Neural progenitor cell (in vitro differentiated cells): ENCODE measurements around the gene COQ10A. TPM values are rescaled to one million over a fixed set of nuclear protein-coding genes. Genes with fewer than 3 reads are reported as not detected.
A peak's percentile ranks its signal among the peaks of the same experiment; 100 is the strongest.

Source experiments
- DNase-seq: peaks from one replicate; pipeline ENCODE4 v3.0.0-alpha.2; 2016; ENCODE audit warnings: low spot score
- H2AFZ ChIP-seq: fragments of 200-600 bp; sonication (generic); replicated peaks from 2 replicates; pipeline ENCODE4 v1.6.1; 2016; ENCODE audit warnings: antibody characterized with exemption
- H3F3A ChIP-seq: fragments of 200-600 bp; sonication (generic); 2 replicates; pipeline ENCODE4 v1.6.1; 2016; ENCODE audit warnings: antibody characterized with exemption, low read depth
- H3K27ac ChIP-seq: fragments of 200-600 bp; sonication (generic); 2 replicates; pipeline ENCODE4 v1.5.1; 2016; ENCODE audit warnings: mild to moderate bottlenecking
- H3K27me3 ChIP-seq: fragments of 200-600 bp; sonication (generic); 2 replicates; pipeline ENCODE4 v1.6.1; 2016; ENCODE audit warnings: mild to moderate bottlenecking, moderate library complexity
- H3K36me3 ChIP-seq: fragments of 200-600 bp; sonication (generic); 2 replicates; pipeline ENCODE4 v1.5.1; 2016
- H3K4me1 ChIP-seq: fragments of 200-600 bp; sonication (generic); 2 replicates; pipeline ENCODE4 v1.6.1; 2016; ENCODE audit warnings: mixed run types
- H3K4me2 ChIP-seq: fragments of 200-600 bp; sonication (generic); 2 replicates; pipeline ENCODE4 v1.6.1; 2016
- H3K4me3 ChIP-seq: fragments of 200-600 bp; sonication (generic); 2 replicates; pipeline ENCODE4 v1.5.1; 2016
- H3K79me2 ChIP-seq: fragments of 200-600 bp; sonication (generic); 2 replicates; pipeline ENCODE4 v1.6.1; 2016; ENCODE audit warnings: low read depth
- H3K9ac ChIP-seq: fragments of 200-600 bp; sonication (generic); 2 replicates; pipeline ENCODE4 v1.6.1; 2016
- H3K9me3 ChIP-seq: fragments of 200-600 bp; sonication (generic); 2 replicates; pipeline ENCODE4 v1.5.1; 2016; ENCODE audit warnings: low read depth
- H4K20me1 ChIP-seq: fragments of 200-600 bp; sonication (generic); 2 replicates; pipeline ENCODE4 v1.6.1; 2016; ENCODE audit warnings: low read depth
- H3K27ac Mint-ChIP-seq: 3 replicates; pipeline ENCODE4 v1.8.0; 2021; ENCODE audit warnings: mixed read lengths
- H3K27me3 Mint-ChIP-seq: 2 replicates; pipeline ENCODE4 v1.8.0; 2022; ENCODE audit warnings: low read depth, mild to moderate bottlenecking, inconsistent platforms, moderate library complexity, mixed read lengths; ENCODE audit not compliant: insufficient read depth
- H3K36me3 Mint-ChIP-seq: 3 replicates; pipeline ENCODE4 v1.8.0; 2021; ENCODE audit warnings: mixed read lengths
- H3K4me1 Mint-ChIP-seq: 3 replicates; pipeline ENCODE4 v1.8.0; 2021; ENCODE audit warnings: mixed read lengths
- H3K4me3 Mint-ChIP-seq: 3 replicates; pipeline ENCODE4 v1.8.0; 2021; ENCODE audit warnings: mild to moderate bottlenecking, moderate library complexity, mixed read lengths
- H3K9me3 Mint-ChIP-seq: 3 replicates; pipeline ENCODE4 v1.8.0; 2020; ENCODE audit warnings: mixed read lengths
- CTCF ChIP-seq: fragments of 200-600 bp; sonication (generic); IDR thresholded peaks from 2 replicates; pipeline ENCODE4 v1.5.1; 2017; ENCODE audit warnings: antibody characterized with exemption, mild to moderate bottlenecking
- EZH2 ChIP-seq: fragments of 200-600 bp; sonication (generic); IDR thresholded peaks from 2 replicates; pipeline ENCODE4 v1.6.1; 2017; ENCODE audit warnings: antibody characterized with exemption, mild to moderate bottlenecking, moderate library complexity
- EZH2phosphoT487 ChIP-seq: fragments of 200-600 bp; sonication (generic); IDR thresholded peaks from 2 replicates; pipeline ENCODE4 v1.6.1; 2017; ENCODE audit warnings: antibody characterized with exemption
- total RNA-seq: library from RNA; depleted of rRNA; stranded (reverse); fragments of >200 nt; gene quantifications from 2 replicates; pipeline ENCODE4 v1.2.3, GENCODE V29; 2015; ENCODE audit warnings: low replicate concordance

The COQ10A gene
- total RNA-seq, 1 donor from 2014 or later = 41.8 TPM

GRCh38 chr12:56298828-56299227 lies 32.1 kb downstream of the COQ10A start:
- H3K27me3 ChIP-seq = no peaks in the 10 kb centered on the region

GRCh38 chr12:56299308-56299852 lies 32.6 kb downstream of the COQ10A start:
- Mint-ChIP-seq H3K9me3 (no peaks in the 10 kb centered on the region), H3K4me1 (peaks cover 26% of the 10 kb centered on the region), H3K27me3 (peaks cover 3% of the 10 kb centered on the region), H3K27ac (peak overlapping the region; percentile 42), H3K4me3 (peak overlapping the region; percentile 97), H3K36me3 (peaks cover 7% of the 10 kb centered on the region)
- Histone ChIP-seq H4K20me1 (peaks cover 32% of the 10 kb centered on the region), H3K9me3 (no peaks in the 10 kb centered on the region), H3K4me1 (peaks cover 11% of the 10 kb centered on the region), H2AFZ (peak overlapping the region; percentile 77), H3K4me2 (peak overlapping the region; percentile 91), H3K27me3 (no peaks in the 10 kb centered on the region), H3K36me3 (peaks cover 5% of the 10 kb centered on the region), H3K4me3 (peak overlapping the region; percentile 95), H3F3A (peaks cover 50% of the 10 kb centered on the region), H3K9ac (peak overlapping the region; percentile 69), H3K27ac (peak overlapping the region; percentile 25), H3K79me2 (peaks cover 53% of the 10 kb centered on the region)
- TF ChIP-seq EZH2 (no peak), CTCF (no peak)
- DNase-seq = no peak

More at GRCh38 chr12:56298828-56299227, 32.1 kb downstream of the COQ10A start:
- peak overlapping the region; percentile 95 for H3K4me3 ChIP-seq
- no peaks in the 10 kb centered on the region for H3K9me3 Mint-ChIP-seq
- TF ChIP-seq CTCF = no peak
- no peak for TF ChIP-seq EZH2
- TF ChIP-seq EZH2phosphoT487 = no peak
- H3K27ac ChIP-seq = no peak overlapping the region
- peaks cover 3% of the 10 kb centered on the region for H3K27me3 Mint-ChIP-seq
- H2AFZ ChIP-seq = no peak overlapping the region
- H3K27ac Mint-ChIP-seq = no peak overlapping the region
- H3K4me2 ChIP-seq = peak overlapping the region; percentile 91
- H3K9ac ChIP-seq = peak overlapping the region; percentile 69
- H3K79me2 ChIP-seq = peaks cover 59% of the 10 kb centered on the region
- DNase-seq = no peak
- H3K4me1 ChIP-seq = peaks cover 11% of the 10 kb centered on the region
- H3K36me3 ChIP-seq = peaks cover 5% of the 10 kb centered on the region
- H3K9me3 ChIP-seq = no peaks in the 10 kb centered on the region
- H4K20me1 ChIP-seq = peaks cover 32% of the 10 kb centered on the region
- H3K36me3 Mint-ChIP-seq = peaks cover 7% of the 10 kb centered on the region
- peaks cover 45% of the 10 kb centered on the region for H3F3A ChIP-seq
- peaks cover 28% of the 10 kb centered on the region for H3K4me1 Mint-ChIP-seq
- H3K4me3 Mint-ChIP-seq = peak overlapping the region; percentile 97

GRCh38 chr12:56299853-56300643 lies 33.3 kb downstream of the COQ10A start, which contains the start of gene CS:
Gene CS (minus strand): TSS chr12:56300330. CDS start chr12:56300201, 129 bp downstream.
- Mint-ChIP-seq H3K4me3 (peak within 1 kb of the TSS; percentile 97), H3K9me3 (no peaks in the 10 kb centered on the region), H3K27ac (peak within 1 kb of the TSS; percentile 66), H3K27me3 (peaks cover 3% of the 10 kb centered on the region), H3K36me3 (peaks cover 9% of the 10 kb centered on the region), H3K4me1 (peaks cover 26% of the 10 kb centered on the region)
- H2AFZ ChIP-seq = peak within 1 kb of the TSS; percentile 77
- no peaks in the 10 kb centered on the region for H3K9me3 ChIP-seq
- peak within 1 kb of the TSS; percentile 95 for H3K4me3 ChIP-seq
- peaks cover 11% of the 10 kb centered on the region for H3K4me1 ChIP-seq
- peaks cover 55% of the 10 kb centered on the region for H3F3A ChIP-seq
- TF ChIP-seq CTCF (peak; percentile 8), EZH2phosphoT487 (no peak)
- DNase-seq = peak; percentile 100
- no peaks in the 10 kb centered on the region for H3K27me3 ChIP-seq
- H3K27ac ChIP-seq = peak within 1 kb of the TSS; percentile 25
- H3K36me3 ChIP-seq = peaks cover 5% of the 10 kb centered on the region
- peaks cover 47% of the 10 kb centered on the region for H3K79me2 ChIP-seq
- H3K9ac ChIP-seq = peak within 1 kb of the TSS; percentile 69
- peak within 1 kb of the TSS; percentile 91 for H3K4me2 ChIP-seq
- H4K20me1 ChIP-seq = peaks cover 32% of the 10 kb centered on the region
